HepG2 (cell line): ENCODE results near the gene TSC22D4. TPM values are rescaled to one million over a fixed set of nuclear protein-coding genes. Genes with fewer than 3 reads are reported as not detected.

Source experiments
- ATF7-NPFF ChIP-seq: sonication (generic); formaldehyde crosslinking; IDR thresholded peaks from 2 replicates; pipeline ENCODE4 v1.8.1; 2023; ENCODE audit warnings: mild to moderate bottlenecking, low read depth, missing genetic modification reagents, moderate library complexity
- CEBPG ChIP-seq: IDR thresholded peaks from 2 replicates; pipeline ENCODE4 v1.6.1; 2016
- GLI4 ChIP-seq: sonication (generic); formaldehyde crosslinking; IDR thresholded peaks from 2 replicates; pipeline ENCODE4 v1.5.1; 2020; ENCODE audit warnings: missing genetic modification reagents, mild to moderate bottlenecking, moderate library complexity, borderline replicate concordance
- IKZF1 ChIP-seq: fragments of 450-650 bp; IDR thresholded peaks from 2 replicates; pipeline ENCODE4 v1.7.1; 2016
- JUND ChIP-seq: sonication (generic); formaldehyde crosslinking; IDR thresholded peaks from 2 replicates; pipeline ENCODE4 v1.8.0; 2022; ENCODE audit warnings: mild to moderate bottlenecking, missing genetic modification reagents
- KDM4B ChIP-seq: sonication (generic); formaldehyde crosslinking; IDR thresholded peaks from 2 replicates; pipeline ENCODE4 v1.4.0; 2020; ENCODE audit warnings: missing genetic modification reagents
- KMT2B ChIP-seq: IDR thresholded peaks from 2 replicates; pipeline ENCODE4 v1.6.1; 2016; ENCODE audit warnings: missing genetic modification reagents, missing compliant biosample characterization
- MLXIP ChIP-seq: sonication (generic); formaldehyde crosslinking; IDR thresholded peaks from 2 replicates; pipeline ENCODE4 v1.9.0; 2021; ENCODE audit warnings: missing genetic modification reagents, borderline replicate concordance
- NFKBIZ ChIP-seq: IDR thresholded peaks from 2 replicates; pipeline ENCODE4 v1.6.1; 2018; ENCODE audit warnings: missing genetic modification reagents, missing compliant biosample characterization
- RAD51 ChIP-seq: fragments of 450-650 bp; IDR thresholded peaks from 2 replicates; pipeline ENCODE4 v1.6.1; 2016; ENCODE audit warnings: borderline replicate concordance
- TARDBP ChIP-seq: sonication (generic); formaldehyde crosslinking; IDR thresholded peaks from 2 replicates; pipeline ENCODE4 v1.8.0; 2022; ENCODE audit warnings: mild to moderate bottlenecking, missing genetic modification reagents
- TP53 ChIP-seq: sonication (generic); formaldehyde crosslinking; conservative IDR thresholded peaks from 2 replicates; pipeline ENCODE4 v1.4.0; 2020; ENCODE audit warnings: missing genetic modification reagents
- TRIM24 ChIP-seq: sonication (generic); formaldehyde crosslinking; IDR thresholded peaks from 2 replicates; pipeline ENCODE4 v1.8.0; 2022; ENCODE audit warnings: mild to moderate bottlenecking, missing genetic modification reagents
- ZFP36 ChIP-seq: fragments of 150-350 bp; IDR thresholded peaks from 2 replicates; pipeline ENCODE4 v1.6.1; 2018; ENCODE audit warnings: borderline replicate concordance, low read length, low read depth; ENCODE audit not compliant: partially characterized antibody
- ZKSCAN5 ChIP-seq: sonication (generic); formaldehyde crosslinking; IDR thresholded peaks from 2 replicates; pipeline ENCODE4 v1.5.1; 2020; ENCODE audit warnings: mild to moderate bottlenecking, missing genetic modification reagents
- ZKSCAN8 ChIP-seq: IDR thresholded peaks from 2 replicates; pipeline ENCODE4 v1.6.1; 2016; ENCODE audit warnings: borderline replicate concordance, missing genetic modification reagents, missing compliant biosample characterization
- ZNF143 ChIP-seq: sonication (generic); formaldehyde crosslinking; IDR thresholded peaks from 2 replicates; pipeline ENCODE4 v1.4.0; 2020; ENCODE audit warnings: missing genetic modification reagents
- ZNF354B ChIP-seq: sonication (generic); formaldehyde crosslinking; IDR thresholded peaks from 2 replicates; pipeline ENCODE4 v1.8.0; 2022; ENCODE audit warnings: mild to moderate bottlenecking, missing genetic modification reagents
- ZNF383 ChIP-seq: sonication (generic); formaldehyde crosslinking; IDR thresholded peaks from 2 replicates; pipeline ENCODE4 v1.4.0; 2020; ENCODE audit warnings: missing genetic modification reagents, mild to moderate bottlenecking, borderline replicate concordance
- ZNF709 ChIP-seq: sonication (generic); formaldehyde crosslinking; IDR thresholded peaks from 2 replicates; pipeline ENCODE4 v1.5.0; 2020; ENCODE audit warnings: mild to moderate bottlenecking, missing genetic modification reagents
- polyA plus RNA-seq, 8 experiments: library from polyadenylated mRNA; depleted of rRNA in 3 of 8; stranded (reverse) in 7 of 8; unstranded in 1 of 8; fragments of >200 nt; fragmentation: Illumina TruSeq in 4 of 8; extraction: Trizol in 4 of 8; gene quantifications; 2 replicates each; pipeline versions ENCODE4 v1.2.1 to v1.2.3, GENCODE V29; 2011 to 2016; ENCODE audit warnings: low read depth in 4 of 8, missing spikeins in 1 of 8, mixed read lengths in 1 of 8; ENCODE audit not compliant: insufficient read depth in 1 of 8
- total RNA-seq, 5 experiments: library from RNA; depleted of rRNA; stranded (reverse); fragments of >200 nt; fragmentation: Illumina TruSeq; extraction: Trizol; gene quantifications; 2 replicates each; pipeline ENCODE4 v1.2.3, GENCODE V29; 2016; ENCODE audit warnings: low read depth in 1 of 5
- TF ChIP-seq, protein P1 (sequence below): sonication (generic); formaldehyde crosslinking; IDR thresholded peaks from 2 replicates; pipeline ENCODE4 v1.5.0; 2020; ENCODE audit warnings: missing genetic modification reagents, mild to moderate bottlenecking, borderline replicate concordance
- TF ChIP-seq, protein P2 (sequence below): sonication (generic); formaldehyde crosslinking; conservative IDR thresholded peaks from 2 replicates; pipeline ENCODE4 v1.4.0; 2020; ENCODE audit warnings: missing genetic modification reagents
- TF ChIP-seq, protein P3 (sequence below): IDR thresholded peaks from 2 replicates; pipeline ENCODE4 v1.6.1; 2016; ENCODE audit warnings: mild to moderate bottlenecking, missing biosample characterization, missing genetic modification reagents
- TF ChIP-seq, protein P4 (sequence below): sonication (generic); formaldehyde crosslinking; conservative IDR thresholded peaks from 2 replicates; pipeline ENCODE4 v1.4.0; 2020; ENCODE audit warnings: missing genetic modification reagents

Gene TSC22D4
- total and polyA plus RNA-seq, 2 of the 13 experiments (the other 11 are each of a cell fraction or from before 2014, with no cell fraction given) = 7.7 to 8.7 TPM

DNA sequence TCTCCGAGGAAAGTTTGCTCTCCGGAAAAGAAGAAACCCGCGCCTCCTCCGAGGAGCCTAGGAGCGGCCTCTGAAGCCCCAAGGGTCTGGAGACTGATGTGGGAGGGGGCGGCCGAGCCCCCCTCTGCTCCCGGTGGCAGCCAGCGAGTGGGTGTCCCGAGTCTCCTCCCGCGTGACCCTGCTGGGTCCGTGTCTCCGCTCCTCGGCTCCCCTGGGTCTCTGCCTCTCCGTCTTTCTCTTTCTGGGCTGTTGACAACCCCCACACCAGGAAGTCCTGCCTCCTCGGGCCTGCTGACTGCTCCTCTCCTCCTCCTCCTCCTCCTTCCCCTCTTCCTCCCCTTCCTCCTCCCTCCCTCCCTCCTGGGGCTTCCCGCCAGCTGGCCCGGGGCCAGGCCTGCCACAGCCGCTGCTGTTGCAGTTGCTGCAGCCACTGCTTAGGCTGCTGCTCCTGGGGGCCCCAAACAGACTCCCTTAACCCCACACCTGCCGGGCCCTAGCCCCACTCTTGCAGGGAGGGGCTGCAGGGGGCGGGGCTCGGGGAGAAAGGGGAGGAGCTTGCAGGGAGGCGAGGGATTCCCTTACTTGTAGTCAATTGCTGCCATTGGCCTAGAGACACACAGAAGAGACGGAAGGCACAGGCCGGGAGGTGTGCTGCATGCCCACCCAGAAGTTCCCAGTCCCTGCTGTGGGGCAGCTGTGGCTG, at the start of gene TSC22D4 (continued):
- TF ChIP-seq MLXIP (no peak), JUND (no peak), NFKBIZ (CRISPR knock-in tag) (no peak), TARDBP (CRISPR knock-in tag) (peak; percentile 32; the same call in 1 of the 2 replicates), ZFP36 (no peak), IKZF1 (no peak), GLI4 (CRISPR knock-in tag) (peak; percentile 36; the same call in 1 of the 2 replicates), ZKSCAN8 (CRISPR knock-in tag) (no peak), KDM4B (CRISPR knock-in tag) (no peak), ZNF709 (CRISPR knock-in tag) (no peak), TP53 (CRISPR knock-in tag) (no peak), ZNF143 (no peak), KMT2B (CRISPR knock-in tag) (no peak), CEBPG (no peak), TRIM24 (CRISPR knock-in tag) (no peak), ZNF354B (CRISPR knock-in tag) (no peak), ATF7-NPFF (CRISPR knock-in tag) (0 out of 2 replicates have a peak, but pooled peaks have one; percentile 64), ZKSCAN5 (no peak), ZNF383 (CRISPR knock-in tag) (no peak), RAD51 (no peak)
- TF ChIP-seq, protein P1, sequence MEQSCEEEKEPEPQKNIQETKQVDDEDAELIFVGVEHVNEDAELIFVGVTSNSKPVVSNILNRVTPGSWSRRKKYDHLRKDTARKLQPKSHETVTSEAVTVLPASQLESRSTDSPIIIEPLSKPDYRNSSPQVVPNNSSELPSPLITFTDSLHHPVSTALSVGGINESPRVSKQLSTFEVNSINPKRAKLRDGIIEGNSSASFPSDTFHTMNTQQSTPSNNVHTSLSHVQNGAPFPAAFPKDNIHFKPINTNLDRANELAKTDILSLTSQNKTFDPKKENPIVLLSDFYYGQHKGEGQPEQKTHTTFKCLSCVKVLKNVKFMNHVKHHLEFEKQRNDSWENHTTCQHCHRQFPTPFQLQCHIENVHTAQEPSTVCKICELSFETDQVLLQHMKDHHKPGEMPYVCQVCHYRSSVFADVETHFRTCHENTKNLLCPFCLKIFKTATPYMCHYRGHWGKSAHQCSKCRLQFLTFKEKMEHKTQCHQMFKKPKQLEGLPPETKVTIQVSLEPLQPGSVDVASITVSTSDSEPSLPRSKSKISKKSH = no peak
- TF ChIP-seq, protein P2, sequence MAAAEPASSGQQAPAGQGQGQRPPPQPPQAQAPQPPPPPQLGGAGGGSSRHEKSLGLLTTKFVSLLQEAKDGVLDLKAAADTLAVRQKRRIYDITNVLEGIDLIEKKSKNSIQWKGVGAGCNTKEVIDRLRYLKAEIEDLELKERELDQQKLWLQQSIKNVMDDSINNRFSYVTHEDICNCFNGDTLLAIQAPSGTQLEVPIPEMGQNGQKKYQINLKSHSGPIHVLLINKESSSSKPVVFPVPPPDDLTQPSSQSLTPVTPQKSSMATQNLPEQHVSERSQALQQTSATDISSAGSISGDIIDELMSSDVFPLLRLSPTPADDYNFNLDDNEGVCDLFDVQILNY (CRISPR knock-in tag) = no peak
- TF ChIP-seq, protein P3, sequence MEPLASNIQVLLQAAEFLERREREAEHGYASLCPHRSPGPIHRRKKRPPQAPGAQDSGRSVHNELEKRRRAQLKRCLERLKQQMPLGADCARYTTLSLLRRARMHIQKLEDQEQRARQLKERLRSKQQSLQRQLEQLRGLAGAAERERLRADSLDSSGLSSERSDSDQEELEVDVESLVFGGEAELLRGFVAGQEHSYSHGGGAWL (CRISPR knock-in tag) = no peak
- TF ChIP-seq, protein P4, sequence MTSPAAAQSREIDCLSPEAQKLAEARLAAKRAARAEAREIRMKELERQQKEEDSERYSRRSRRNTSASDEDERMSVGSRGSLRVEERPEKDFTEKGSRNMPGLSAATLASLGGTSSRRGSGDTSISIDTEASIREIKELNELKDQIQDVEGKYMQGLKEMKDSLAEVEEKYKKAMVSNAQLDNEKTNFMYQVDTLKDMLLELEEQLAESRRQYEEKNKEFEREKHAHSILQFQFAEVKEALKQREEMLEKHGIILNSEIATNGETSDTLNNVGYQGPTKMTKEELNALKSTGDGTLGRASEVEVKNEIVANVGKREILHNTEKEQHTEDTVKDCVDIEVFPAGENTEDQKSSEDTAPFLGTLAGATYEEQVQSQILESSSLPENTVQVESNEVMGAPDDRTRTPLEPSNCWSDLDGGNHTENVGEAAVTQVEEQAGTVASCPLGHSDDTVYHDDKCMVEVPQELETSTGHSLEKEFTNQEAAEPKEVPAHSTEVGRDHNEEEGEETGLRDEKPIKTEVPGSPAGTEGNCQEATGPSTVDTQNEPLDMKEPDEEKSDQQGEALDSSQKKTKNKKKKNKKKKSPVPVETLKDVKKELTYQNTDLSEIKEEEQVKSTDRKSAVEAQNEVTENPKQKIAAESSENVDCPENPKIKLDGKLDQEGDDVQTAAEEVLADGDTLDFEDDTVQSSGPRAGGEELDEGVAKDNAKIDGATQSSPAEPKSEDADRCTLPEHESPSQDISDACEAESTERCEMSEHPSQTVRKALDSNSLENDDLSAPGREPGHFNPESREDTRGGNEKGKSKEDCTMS (CRISPR knock-in tag) = no peak
